Muscle of arm (tissue), 12 donors: ENCODE results near the gene WDR47. TPM values are rescaled to one million over a fixed set of nuclear protein-coding genes. Genes with fewer than 3 reads are reported as not detected.
"Not testable (repeated sequence)": the region's sequence is repeated elsewhere in the genome, so short reads cannot be mapped to it uniquely, and the experiment has no call there.

Source experiments
- DNase-seq: peaks from one replicate; pipeline ENCODE4 v3.0.0-alpha.2; 2013
- polyA plus RNA-seq, 12 donors: library from polyadenylated mRNA; unstranded; fragments of 120-200 nt; gene quantifications; one replicate each; pipeline ENCODE4 v1.2.1, GENCODE V29; 2013; ENCODE audit not compliant: insufficient read length in 12 of 12

WDR47 gene
- polyA plus RNA-seq, 12 donors = 11.2 to 30.8 (median 13.0) TPM; not detected in 1

DNA sequence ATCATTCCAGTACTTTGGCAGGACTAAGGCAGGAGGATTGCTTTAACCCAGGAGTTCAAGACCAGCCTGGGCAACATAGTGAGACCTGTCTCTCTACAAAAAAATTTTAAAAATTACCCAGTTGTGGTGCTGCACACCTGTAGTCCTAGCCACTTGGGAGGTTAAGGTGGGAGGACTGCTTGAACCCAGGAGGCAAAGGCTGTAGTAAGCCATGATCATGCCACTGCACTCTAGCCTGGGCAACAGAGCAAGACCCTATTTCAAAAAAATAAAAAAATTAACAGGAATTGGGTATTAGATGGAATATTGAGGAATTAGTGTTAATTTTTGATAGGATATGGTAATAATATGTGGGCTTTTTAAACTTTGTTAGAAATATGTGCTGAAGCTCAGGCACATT lies 17.1 kb upstream of the WDR47 start:
- DNase-seq = no peak

DNA sequence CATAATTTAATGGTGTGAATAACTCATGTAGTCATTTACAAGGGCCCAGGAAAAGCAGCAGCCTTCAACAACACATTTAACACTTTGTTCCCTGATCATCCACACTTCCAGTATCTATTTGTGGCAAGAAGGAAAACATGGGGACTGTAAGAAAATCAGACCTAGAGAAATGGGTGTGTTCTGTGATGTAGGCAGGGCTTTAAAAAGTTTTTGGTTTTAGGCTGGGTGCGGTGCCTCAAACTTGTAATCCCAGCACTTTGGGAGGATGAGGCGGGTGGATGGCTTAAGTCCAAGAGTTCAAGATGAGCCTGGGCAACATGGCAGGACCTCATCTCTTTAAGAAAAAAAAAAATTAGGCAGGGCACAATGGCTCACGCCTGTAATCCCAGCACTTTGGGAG lies 14.2 kb upstream of the WDR47 start:
- DNase-seq = no peak

DNA sequence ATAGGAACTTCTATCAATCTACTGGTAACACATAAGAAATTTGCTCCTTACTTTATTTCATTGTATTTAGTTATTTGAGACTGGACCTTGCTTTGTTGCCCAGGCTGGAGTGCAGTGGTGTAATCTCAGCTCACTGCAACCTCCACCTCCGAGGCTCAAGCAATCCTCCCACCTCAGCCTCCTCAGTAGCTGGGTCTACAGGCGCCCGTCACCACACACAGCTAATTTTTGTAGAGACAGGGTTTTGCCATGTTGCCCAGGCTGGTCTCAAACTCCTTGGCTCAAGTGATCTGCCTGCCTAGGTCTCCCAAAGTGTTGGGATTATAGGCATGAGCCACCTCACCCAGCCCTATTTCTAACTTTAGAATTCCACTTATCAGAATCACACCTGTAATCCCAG lies 10.2 kb upstream of the WDR47 start:
- DNase-seq = not testable (repeated sequence)

DNA sequence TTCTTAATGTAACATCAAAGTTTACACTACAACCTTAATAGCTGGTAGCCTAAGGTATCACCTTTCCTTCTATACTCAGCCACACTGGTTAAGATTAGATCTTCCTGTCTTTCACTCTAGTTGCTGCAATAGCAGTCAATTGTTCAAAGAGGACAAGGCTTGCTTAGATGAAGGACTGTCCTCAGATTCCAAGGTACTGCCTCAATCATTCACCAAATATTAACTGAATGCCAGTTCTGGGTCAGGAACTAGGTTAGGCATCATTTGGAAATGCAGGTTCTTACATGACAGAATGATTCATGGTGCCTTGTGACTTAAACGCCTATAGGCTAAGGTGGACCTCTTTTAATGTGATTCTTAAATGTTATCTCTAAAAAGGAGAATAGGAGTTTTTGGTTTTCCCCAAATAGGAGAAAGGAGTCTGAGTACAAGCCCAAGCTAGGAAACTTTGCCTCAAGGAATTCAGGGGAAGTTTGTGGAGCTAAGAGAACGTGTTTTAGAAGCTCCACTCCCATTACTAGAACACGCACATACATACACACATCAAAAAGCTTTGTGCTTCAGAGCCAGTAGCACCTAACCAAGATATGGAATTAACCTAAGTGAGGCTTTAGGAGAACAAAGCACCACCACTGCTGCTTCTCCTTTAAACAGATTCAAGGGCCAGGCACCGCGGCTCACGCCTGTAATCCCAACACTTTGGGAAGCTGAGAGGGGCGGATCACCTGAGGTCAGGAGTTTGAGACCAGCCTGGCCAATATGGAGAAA lies 8.5 kb upstream of the WDR47 start:
- DNase-seq = no peak

DNA sequence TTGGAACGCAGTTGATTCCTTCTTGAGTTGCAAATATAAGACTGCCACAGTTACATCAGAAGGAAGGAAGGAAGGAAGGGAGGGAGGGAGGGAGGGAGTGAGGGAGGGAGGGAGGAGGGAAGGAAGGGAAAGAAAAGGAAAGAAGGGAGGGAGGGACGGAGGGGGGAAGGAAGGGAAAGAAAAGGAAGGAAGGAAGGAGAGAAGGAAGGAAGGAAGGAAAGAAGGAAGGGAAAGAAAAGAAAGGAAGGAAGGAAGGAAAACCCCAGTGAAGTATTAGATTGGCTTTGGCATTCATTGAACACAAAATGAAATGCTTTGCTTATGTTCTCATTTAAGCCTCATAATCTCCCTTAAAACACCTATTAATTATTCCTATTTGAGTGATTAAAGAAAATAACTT lies 6.4 kb upstream of the WDR47 start:
- no peak for DNase-seq

DNA sequence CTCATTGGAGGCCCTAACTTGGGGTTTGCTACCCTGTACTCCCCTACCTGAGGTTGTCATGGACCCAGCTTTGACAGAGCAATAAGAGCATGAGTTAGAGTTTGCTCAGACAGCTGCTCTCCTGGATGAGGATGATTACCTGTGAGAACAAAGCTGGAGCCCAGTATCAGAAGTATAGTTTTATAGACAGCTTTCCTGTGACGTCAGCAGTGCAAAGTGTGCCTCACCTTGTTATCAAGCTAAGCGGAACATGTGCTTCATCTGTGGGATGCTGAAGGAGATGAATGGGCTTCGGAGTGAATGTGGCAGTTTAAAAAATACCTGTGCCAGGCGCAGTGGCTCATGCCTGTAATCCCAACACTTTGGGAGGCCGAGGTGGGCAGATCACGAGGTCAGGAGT lies 5.4 kb upstream of the WDR47 start:
- no peak for DNase-seq

DNA sequence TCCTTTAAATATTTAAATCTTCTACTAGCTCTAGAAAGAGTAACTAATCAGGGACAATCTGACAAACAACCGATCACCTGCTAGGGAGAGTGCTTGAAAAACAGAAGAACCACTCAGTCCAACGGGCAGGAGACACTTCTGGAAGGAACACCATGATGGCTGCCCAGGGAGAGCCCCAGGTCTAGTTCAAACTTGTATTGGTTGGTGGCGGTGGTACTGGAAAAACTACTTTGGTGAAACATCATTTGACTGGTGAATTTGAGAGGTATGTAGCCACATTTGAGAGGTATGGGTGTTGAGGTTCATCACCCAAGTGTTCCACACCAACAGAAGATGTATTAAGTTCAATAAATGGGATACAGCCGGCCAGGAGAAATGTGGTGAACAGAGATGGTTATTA lies 4.8 kb upstream of the WDR47 start:
- no peak for DNase-seq

DNA sequence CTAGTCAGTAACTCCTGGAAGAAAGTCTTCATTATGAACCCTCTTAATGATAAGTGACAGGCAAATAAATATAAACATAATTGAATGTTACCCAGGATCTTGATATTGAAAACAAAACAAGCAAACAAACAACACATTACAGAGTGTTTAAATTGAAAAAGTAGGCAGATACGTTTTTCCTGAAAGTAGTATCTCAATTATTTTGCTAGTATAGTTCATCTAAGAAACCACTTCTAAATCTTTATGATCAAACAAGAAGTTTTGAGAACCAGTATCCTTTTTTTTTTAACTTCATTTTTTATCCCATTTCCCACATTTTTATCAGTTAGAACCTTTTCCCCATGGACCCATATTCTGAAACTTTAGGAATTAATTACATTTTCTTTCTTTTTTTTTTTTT lies 3.7 kb upstream of the WDR47 start:
- no peak for DNase-seq

DNA sequence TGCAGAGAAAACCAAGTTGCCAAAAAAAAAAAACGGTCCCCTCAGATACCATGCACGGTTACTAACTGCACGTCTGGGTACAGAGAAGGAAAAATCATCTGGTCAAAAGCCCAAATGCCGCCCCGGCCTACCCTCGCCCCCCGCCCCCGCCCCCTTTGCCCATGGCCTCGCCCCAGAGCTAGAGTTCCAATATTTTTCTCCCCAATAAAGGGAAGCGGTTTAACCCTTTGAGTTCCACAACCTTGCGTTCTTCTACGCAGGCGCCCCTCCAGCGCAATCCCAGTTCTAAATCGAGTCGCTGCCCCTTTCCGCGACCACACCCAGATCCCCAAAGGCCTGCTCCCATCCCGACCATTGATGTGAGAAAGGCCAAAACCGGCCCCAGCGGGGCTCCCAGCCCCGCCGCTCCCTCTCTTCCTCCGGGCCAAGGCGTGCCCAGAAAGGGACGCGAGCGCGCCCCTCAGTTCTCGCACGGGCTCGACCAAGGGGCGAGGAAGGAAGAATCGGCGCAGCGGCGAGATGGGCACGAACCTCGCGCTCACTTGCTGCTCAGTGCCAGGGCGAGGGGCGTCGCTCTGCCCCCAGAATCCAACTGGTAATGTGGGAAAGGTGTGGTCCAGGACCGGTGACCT lies 797 bp downstream of the WDR47 start:
- DNase-seq = peak; percentile 16

DNA sequence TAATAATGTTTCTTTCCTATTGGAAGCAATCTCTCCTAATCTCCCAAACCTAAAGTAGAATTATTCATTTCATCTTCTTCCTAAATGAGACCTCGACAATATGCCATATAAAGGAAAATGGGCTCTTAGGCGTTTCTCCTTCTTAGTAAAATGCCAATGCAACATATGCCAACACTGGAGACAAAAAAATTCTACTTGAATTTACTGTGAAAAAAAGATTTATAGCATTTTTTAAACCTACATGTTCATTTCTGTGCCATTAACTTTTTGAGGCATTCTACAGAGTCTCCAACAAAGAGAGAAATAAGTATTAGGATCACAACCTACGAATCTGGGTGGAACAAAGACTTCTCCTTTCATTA lies 1.3 kb downstream of the WDR47 start:
- DNase-seq = peak; percentile 7

DNA sequence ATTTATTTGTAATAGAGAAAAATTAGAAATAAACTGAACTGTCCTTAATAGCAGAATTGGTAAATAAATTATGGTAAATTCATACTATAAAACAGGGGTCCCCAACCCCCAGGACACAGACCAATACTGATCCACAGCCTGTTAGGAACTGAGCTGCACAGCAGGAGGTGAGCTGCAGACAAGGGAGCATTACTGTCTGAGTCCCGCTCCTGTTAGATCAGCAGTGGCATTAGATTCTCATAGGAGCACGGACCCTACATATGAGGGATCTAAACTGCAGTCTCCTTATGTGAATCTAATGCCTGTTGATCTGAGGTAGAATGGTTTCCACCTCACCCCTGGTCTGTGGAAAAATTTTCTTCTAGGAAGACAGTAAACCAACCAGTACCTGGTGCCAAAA lies 7.5 kb downstream of the WDR47 start:
- DNase-seq = no peak

DNA sequence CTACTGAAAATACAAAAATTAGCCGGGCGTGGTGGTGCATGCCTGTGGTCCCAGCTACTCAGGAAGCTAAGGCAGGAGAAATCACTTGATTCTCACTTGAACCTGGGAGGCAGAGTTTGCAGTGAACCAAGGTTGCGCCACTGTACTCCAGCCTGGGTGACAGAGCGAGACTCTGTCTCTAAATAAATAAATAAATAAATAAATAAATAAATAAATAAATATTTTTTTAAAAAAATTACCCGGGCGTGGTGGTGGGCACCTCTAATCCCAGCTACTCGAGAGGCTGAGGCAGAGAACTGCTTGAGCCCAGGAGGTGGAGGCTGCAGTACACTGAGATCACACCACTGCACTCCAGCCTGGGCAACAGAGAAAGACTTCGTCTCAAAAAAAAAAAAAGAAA lies 12.4 kb downstream of the WDR47 start:
- DNase-seq = not testable (repeated sequence)

DNA sequence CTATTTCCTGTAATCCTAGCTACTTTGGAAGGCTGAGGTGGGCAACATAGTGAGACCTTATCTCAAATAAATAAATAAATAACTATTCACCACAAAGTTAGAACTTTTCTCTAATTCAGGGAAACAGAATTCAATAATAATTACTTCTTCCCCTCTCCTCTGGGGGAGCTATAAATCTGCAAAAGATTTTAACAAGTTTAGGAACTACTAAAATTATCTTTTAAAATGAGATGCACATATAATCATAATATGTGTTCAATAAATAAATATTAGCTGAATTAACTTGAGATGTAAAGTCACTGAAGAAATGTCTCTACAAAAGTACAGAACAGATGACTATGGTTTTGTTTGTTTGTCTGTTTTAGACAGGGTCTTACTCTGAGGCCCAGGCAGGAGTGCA lies 14.1 kb downstream of the WDR47 start:
- DNase-seq = no peak

DNA sequence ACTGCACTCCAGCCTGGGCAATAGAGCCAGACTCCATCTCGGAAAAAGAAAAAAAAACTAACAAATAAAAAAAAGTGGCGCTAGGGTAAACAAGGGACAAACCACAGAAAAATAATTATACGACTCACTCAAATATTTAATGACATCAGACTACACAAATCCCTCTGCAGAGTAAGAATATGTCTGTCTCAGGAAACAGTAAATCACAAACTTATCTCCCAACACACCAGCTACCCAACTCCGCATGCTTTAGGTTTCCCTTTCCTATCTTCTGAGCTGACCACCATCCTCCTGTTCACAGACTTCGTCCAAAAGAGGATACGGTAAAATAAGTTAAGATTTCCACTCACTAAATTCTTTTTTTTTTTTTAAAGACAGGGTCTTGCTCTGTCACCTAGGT lies 16.2 kb downstream of the WDR47 start:
- DNase-seq = no peak

DNA sequence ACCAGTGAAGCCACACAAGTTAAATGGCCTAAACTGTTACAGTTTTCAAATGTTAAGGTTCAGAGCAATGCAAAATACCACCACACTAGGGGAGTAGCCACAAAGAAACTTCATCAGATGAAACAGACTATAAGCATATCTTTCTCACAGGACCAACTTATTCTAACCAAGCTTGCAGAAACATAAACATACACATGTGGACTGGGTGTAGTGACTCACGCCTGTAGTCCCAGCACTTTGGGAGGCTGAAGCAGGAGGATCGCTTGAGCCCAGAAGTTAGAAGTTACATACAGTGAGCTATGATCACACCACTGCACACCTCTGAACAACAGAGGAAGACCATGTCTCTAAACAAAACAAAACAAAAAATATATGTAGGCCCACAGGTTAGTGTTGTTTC lies 17.3 kb downstream of the WDR47 start:
- DNase-seq = no peak

DNA sequence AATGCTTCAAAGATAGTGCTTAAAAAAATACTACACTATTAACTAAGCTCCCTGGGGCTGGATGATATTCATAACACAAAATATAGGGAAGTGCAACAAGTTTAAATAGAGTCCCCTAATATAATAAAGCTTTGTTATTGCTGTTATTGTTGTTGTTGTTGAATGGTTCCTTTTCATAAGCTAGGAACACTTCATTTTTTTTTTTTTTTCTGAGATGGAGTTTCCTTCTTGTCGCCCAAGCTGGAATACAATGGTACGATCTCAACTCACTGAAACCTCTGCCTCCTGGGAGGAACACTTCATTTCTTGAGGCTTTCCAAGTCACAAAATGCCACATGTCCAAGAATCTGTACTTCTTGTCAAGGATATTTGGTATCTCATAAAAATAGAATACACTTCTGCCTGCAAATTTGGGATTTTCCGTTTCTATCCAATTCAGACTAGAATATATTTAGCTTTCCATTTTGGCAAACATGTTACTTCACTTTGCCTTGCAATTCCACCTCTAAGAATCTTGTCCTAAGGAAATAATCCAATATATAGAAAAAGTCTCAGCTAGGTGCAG lies 21.1 kb downstream of the WDR47 start:
- DNase-seq = no peak

DNA sequence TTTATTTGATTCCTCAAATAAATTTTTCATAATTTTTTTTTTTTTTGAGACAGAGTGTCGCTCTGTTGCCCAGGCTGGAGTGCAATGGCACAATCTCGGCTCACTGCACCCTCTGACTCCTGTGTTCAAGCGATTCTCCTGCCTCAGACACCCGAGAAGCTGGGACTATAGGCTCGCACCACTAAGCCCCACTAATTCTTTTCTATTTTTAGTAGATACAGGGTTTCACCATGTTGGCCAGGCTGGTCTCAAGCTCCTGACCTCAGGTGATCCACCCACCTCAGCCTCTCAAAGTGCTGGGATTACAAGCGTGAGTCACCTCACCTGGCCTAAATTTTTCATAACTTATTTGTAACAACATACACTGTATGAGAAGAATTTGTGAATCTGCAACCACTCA lies 24.2 kb downstream of the WDR47 start:
- DNase-seq = not testable (repeated sequence)

DNA sequence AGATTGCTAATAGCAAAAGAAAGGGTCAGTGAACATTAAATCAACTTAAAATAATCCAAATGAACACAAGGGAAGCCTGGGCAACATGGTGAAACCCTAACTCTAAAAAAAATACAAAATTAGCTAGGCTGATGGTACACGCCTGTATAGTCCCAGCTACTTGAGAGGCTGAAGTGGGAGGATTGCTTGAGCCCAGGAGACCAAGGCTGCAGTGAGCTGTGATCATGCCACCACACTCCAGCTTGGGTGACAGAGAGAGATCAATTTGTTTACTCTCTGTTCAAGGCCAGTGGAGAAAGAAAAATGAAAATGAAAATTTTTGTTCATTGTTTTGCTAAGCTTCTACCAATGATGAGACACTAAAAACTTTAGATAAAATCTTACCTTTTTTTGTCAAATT lies 24.8 kb downstream of the WDR47 start:
- DNase-seq = no peak

DNA sequence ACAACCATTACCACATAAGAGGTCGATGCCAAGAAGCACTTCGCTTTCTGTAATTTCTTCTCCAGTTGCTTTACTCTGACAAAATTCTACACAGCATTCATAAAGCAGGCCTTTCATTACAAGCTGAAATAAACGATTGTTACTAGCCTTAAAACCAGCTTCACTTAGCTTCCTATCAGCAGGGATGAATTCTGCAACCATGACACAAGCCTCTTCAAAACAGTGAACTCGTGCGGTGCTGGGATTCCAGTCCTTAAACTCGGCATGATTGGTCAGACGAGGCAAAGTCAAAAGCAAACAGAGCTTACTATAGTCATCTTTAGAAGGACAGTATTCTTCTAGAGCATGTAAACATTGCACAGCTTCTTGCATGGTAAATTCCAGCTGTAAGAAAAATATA lies 30.6 kb downstream of the WDR47 start:
- no peak for DNase-seq

DNA sequence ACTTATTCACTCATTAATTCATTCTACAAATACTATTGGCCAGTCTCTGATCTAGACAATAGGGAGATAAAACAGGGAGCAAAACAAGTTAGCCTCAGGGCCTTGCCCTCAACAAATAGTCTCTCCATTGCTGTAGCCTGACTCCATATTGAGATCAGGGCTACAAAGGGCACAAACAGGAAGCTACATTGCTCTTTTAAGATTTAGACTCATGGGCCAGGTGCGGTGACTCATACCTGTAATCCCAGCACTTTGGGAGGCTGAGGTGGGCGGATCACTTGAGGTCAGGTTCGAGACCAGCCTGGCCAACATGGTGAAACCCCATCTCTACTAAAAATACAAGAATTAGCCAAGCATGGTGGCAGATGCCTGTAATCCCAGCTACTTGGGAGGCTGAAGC lies 45.3 kb downstream of the WDR47 start:
- not testable (repeated sequence) for DNase-seq

DNA sequence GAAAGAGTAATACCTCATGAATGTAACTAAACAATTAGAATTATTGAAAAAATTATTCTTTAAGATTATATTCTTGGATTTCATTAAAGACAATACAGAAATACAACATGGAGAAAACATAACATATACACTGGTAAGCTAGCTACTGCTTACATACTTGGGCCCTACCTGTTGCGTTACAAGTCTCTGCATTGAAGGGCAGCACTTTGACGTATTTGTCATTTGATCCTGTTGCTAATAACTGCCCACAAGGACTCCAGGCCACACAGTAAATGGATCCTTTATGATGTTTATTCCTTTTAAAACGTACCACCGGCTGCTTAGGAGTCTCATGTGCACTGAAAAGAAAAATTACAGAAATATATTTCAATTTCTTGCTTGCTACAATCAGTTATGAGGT lies 58.8 kb downstream of the WDR47 start:
- no peak for DNase-seq

DNA sequence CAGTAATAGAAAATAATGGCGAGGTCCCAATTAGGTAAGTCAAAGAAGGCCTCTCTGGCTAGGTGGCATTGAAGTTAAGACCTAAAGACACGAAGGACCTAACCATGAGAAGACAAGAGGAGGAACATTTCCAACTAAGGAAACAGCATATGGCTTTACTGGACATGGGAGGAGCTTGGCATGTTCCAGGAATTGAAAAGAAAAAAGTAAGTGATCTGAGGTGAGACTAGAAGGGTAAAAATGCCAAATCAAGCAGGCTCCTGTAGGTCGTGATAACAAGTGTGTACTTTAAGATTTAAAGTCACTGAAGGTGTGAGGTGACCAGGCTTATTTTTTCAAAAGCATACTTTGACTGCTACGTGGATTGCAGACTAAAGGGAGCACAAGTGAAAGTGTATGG lies 65.2 kb downstream of the WDR47 start:
- no peak for DNase-seq

DNA sequence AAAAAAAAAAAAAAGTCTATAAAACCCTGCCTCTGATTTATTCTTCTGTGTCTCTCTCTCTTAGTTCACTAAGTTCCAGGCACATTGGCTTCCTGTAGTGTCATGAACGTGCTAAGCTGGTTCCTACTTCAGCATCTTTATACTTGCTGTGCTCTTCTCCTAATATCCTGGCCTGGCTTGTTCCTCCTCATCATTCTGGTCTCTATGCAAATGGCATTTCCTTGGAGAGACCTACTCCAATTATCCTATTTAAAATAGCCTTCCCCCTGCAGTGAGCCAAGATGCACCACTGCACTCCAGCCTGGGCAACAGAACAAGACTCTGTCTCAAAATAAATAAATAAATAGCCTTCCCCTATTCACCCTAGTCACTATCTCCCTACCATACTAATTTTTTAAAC lies 69.0 kb downstream of the WDR47 start:
- no peak for DNase-seq

DNA sequence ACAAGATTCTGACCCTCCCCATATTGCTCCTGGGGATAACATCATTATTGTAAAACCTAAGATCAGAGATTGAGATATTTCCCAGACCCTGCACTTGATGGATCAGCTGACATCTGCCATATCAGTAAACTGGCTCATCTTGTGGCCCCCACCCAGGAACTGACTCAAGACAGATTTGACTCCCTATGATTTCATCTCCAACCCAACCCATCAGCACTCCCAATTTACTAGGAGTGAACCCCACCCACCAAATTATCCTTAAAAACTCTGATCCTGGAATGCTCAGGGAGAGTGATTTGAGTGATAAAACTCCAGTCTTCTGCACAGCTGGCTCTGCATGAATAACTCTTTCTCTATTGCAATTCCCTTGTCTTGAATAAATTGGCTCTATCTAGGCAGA lies 72.6 kb downstream of the WDR47 start:
- DNase-seq = no peak
